HCT116 (cell line): ENCODE measurements around the gene PLXNB3. TPM values are rescaled to one million over a fixed set of nuclear protein-coding genes. Genes with fewer than 3 reads are reported as not detected.

Source experiments
- ATAC-seq: fragments of 200-7000 bp; cut with Tn5 transposase; 2 replicates; pipeline ENCODE4 v1.9.1; 2020; ENCODE audit warnings: mild to moderate bottlenecking, moderate library complexity
- BruUV-seq: library from RNA; stranded (reverse); fragments of 400-500 nt; replicated peaks from 2 replicates; lab custom pipeline; 2021; lab: Mats Ljungman, UMichigan
- CTCF ChIA-PET: fragments of 300-600 bp; sonication (Branson Sonifier 250); formaldehyde crosslinking; loops from one replicate; lab custom pipeline; 2021; ENCODE audit warnings: antibody characterized with exemption; lab: Charles Lee
- POLR2A ChIA-PET: fragments of 300-600, 350-600 bp; sonication (Branson Sonifier 250); formaldehyde crosslinking; loops from one replicate; lab custom pipeline; 2021; ENCODE audit warnings: antibody characterized with exemption; lab: Charles Lee
- RAD21 ChIA-PET, 2 experiments: fragments of 300-600 bp; sonication (Branson Sonifier 250); formaldehyde crosslinking; loops; one replicate each; lab custom pipeline; 2023; ENCODE audit warnings: low total read pairs in 2 of 2; ENCODE audit not compliant: uncharacterized antibody in 2 of 2, unreplicated experiment in 2 of 2, low non-redundant PET in 1 of 2; lab: Charles Lee
- DNase-seq: peaks from one replicate; pipeline ENCODE4 v3.0.0-alpha.2; 2010; ENCODE audit warnings: low read depth, low spot score
- H2AFZ ChIP-seq: fragments of 200-600 bp; shearing (Covaris generic), sonication (generic); 2 replicates; pipeline ENCODE4 v1.6.1; 2017; ENCODE audit warnings: low read depth, mixed run types, mixed read lengths, antibody characterized with exemption, low read length; ENCODE audit not compliant: poor library complexity, severe bottlenecking
- H3K27ac ChIP-seq: 2 replicates; pipeline ENCODE4 v1.5.1; 2012; ENCODE audit warnings: low read depth, low read length
- H3K27me3 ChIP-seq: fragments of 200-600 bp; sonication (generic); 2 replicates; pipeline ENCODE4 v1.6.1; 2016; ENCODE audit warnings: mixed run types, low read length, mixed read lengths; ENCODE audit not compliant: insufficient read depth
- H3K36me3 ChIP-seq, 2 experiments: fragments of 200-500 bp in 1 of 2; fragments of 200-600 bp in 1 of 2; sonication (Bioruptor generic) in 1 of 2; sonication (generic) in 1 of 2; 2 replicates each; pipeline versions ENCODE4 v1.5.1 to v1.6.1; 2014 to 2016; ENCODE audit warnings: low read length in 2 of 2, inconsistent platforms in 1 of 2, mixed read lengths in 1 of 2, mixed run types in 1 of 2; ENCODE audit not compliant: insufficient read depth in 2 of 2, control insufficient read depth in 1 of 2
- H3K4me1 ChIP-seq, 2 experiments: fragments of 200-600 bp in 1 of 2; sonication (generic) in 1 of 2; 2 replicates each; pipeline versions ENCODE4 v1.5.1 to v1.6.1; 2012 to 2017; ENCODE audit warnings: low read length in 2 of 2, inconsistent platforms in 1 of 2, mild to moderate bottlenecking in 1 of 2, mixed read lengths in 1 of 2, mixed run types in 1 of 2, moderate library complexity in 1 of 2; ENCODE audit not compliant: insufficient read depth in 2 of 2, control insufficient read depth in 1 of 2
- H3K4me2 ChIP-seq: fragments of 200-600 bp; sonication (generic); 2 replicates; pipeline ENCODE4 v1.6.1; 2017; ENCODE audit warnings: mixed run types, low read length, mixed read lengths
- H3K4me3 ChIP-seq, 2 experiments: fragments of 200-600 bp in 1 of 2; sonication (generic) in 1 of 2; replicated peaks in 1 of 2; 2 replicates each; pipeline ENCODE4 v1.5.1; 2011 to 2016; ENCODE audit warnings: low read length in 2 of 2, control low read depth in 1 of 2, low read depth in 1 of 2, mild to moderate bottlenecking in 1 of 2, mixed read lengths in 1 of 2, mixed run types in 1 of 2
- H3K79me2 ChIP-seq: fragments of 200-600 bp; sonication (generic); 2 replicates; pipeline ENCODE4 v1.6.1; 2017; ENCODE audit warnings: mild to moderate bottlenecking, mixed run types, low read length, moderate library complexity, mixed read lengths; ENCODE audit not compliant: insufficient read depth
- H3K9ac ChIP-seq: fragments of 200-600 bp; sonication (generic); 2 replicates; pipeline ENCODE4 v1.6.1; 2016; ENCODE audit warnings: low read length, mixed read lengths
- H3K9me2 ChIP-seq: fragments of 200-600 bp; sonication (generic), shearing (Covaris generic); 2 replicates; pipeline ENCODE4 v1.6.1; 2017; ENCODE audit warnings: mixed run types, mild to moderate bottlenecking, moderate library complexity; ENCODE audit not compliant: insufficient read depth
- H3K9me3 ChIP-seq, 2 experiments: fragments of 200-500 bp in 1 of 2; fragments of 200-600 bp in 1 of 2; sonication (Bioruptor generic) in 1 of 2; sonication (generic) in 1 of 2; 2 replicates each; pipeline ENCODE4 v1.6.1; 2014 to 2017; ENCODE audit warnings: low read length in 2 of 2, mixed read lengths in 2 of 2, inconsistent platforms in 1 of 2, low read depth in 1 of 2, mild to moderate bottlenecking in 1 of 2, mixed run types in 1 of 2, moderate library complexity in 1 of 2; ENCODE audit not compliant: control insufficient read depth in 1 of 2, insufficient read depth in 1 of 2
- H4K20me1 ChIP-seq: fragments of 200-600 bp; sonication (generic), shearing (Covaris generic); 2 replicates; pipeline ENCODE4 v1.6.1; 2017; ENCODE audit warnings: mixed run types, mild to moderate bottlenecking, moderate library complexity; ENCODE audit not compliant: insufficient read depth
- CEBPB ChIP-seq: IDR thresholded peaks from 2 replicates; pipeline ENCODE4 v1.6.1; 2012; ENCODE audit warnings: low read depth
- EGR1 ChIP-seq: IDR thresholded peaks from 2 replicates; pipeline ENCODE4 v1.6.1; 2012; ENCODE audit warnings: low read depth
- FOSL1 ChIP-seq: IDR thresholded peaks from 2 replicates; pipeline ENCODE4 v1.6.1; 2012; ENCODE audit warnings: low read depth
- JUND ChIP-seq: IDR thresholded peaks from 2 replicates; pipeline ENCODE4 v1.6.1; 2012
- RAD21 ChIP-seq: IDR thresholded peaks from 2 replicates; pipeline ENCODE4 v1.6.1; 2012; ENCODE audit warnings: low read depth, mild to moderate bottlenecking
- SIN3A ChIP-seq: IDR thresholded peaks from 2 replicates; pipeline ENCODE4 v1.6.1; 2012; ENCODE audit warnings: low read depth
- SRF ChIP-seq: IDR thresholded peaks from 2 replicates; pipeline ENCODE4 v1.6.1; 2012; ENCODE audit warnings: low read depth
- TCF7L2 ChIP-seq: IDR thresholded peaks from 2 replicates; pipeline ENCODE4 v1.7.0; 2011; ENCODE audit warnings: borderline replicate concordance, inconsistent platforms; ENCODE audit not compliant: insufficient read depth, insufficient read length; ENCODE audit errors: extremely low read depth
- YY1 ChIP-seq: IDR thresholded peaks from 2 replicates; pipeline ENCODE4 v1.6.1; 2011; ENCODE audit warnings: low read length, low read depth, moderate library complexity, mild to moderate bottlenecking; ENCODE audit not compliant: insufficient replicate concordance; ENCODE audit errors: extremely low read depth
- ZFX ChIP-seq: fragments of 450-650 bp; IDR thresholded peaks from 2 replicates; pipeline ENCODE4 v1.6.1; 2017
- ZNF274 ChIP-seq: fragments of 200-500 bp; sonication (Bioruptor generic); IDR thresholded peaks from 2 replicates; pipeline ENCODE4 v1.6.1; 2014; ENCODE audit warnings: mild to moderate bottlenecking, low read depth, low read length, inconsistent platforms
- intact Hi-C: fragments of 100-400 bp; cut with micrococcal nuclease; formaldehyde crosslinking; loops from 2 replicates; pipeline ENCODE4 v1.10.0; 2022
- total RNA-seq: library from RNA; stranded (reverse); gene quantifications from one replicate; pipeline ENCODE4 v1.2.1, GENCODE V29; 2021; ENCODE audit not compliant: unreplicated experiment
- TF ChIP-seq, protein P1 (sequence below), 3 experiments: fragments of 200-600 bp in 1 of 3; sonication (generic) in 1 of 3; IDR thresholded peaks in 2 of 3; conservative IDR thresholded peaks in 1 of 3; 2 replicates each; pipeline ENCODE4 v1.5.1; 2012 to 2017; ENCODE audit warnings: low read depth in 2 of 3, low read length in 2 of 3, antibody characterized with exemption in 1 of 3, borderline replicate concordance in 1 of 3, control low read depth in 1 of 3, mild to moderate bottlenecking in 1 of 3, mixed read lengths in 1 of 3, mixed run types in 1 of 3, moderate library complexity in 1 of 3; ENCODE audit not compliant: insufficient read depth in 1 of 3
- TF ChIP-seq, protein P2 (sequence below): IDR thresholded peaks from 2 replicates; pipeline ENCODE4 v1.6.1; 2012
- TF ChIP-seq, protein P3 (sequence below): IDR thresholded peaks from 2 replicates; pipeline ENCODE4 v1.6.1; 2011; ENCODE audit warnings: mild to moderate bottlenecking, low read length, moderate library complexity; ENCODE audit not compliant: insufficient replicate concordance; ENCODE audit errors: extremely low read depth
- TF ChIP-seq, protein P4 (sequence below): IDR thresholded peaks from 2 replicates; pipeline ENCODE4 v1.6.1; 2012; ENCODE audit warnings: low read depth

Gene PLXNB3
- total RNA-seq, 1 experiment from 2014 or later, result 4.8 TPM

DNA sequence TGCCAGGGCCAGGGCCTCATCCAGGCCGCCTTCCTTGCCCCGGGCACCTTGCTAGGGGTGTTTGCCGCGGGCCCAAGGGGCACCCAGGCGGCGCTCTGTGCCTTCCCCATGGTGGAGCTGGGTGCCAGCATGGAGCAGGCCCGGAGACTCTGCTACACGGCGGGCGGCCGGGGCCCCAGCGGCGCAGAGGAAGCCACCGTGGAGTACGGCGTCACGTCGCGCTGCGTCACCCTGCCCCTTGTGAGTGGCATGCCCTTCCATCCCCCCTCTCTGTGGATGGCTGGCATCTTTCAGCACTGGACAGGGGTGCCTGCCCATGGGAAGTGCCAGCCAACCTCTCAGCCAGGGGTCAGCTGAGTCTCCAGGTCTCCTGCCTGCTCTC, 3.6 kb downstream of the PLXNB3 start:
- Histone ChIP-seq H3K4me1 (peaks cover 0 to 10% of the 10 kb centered on the region in 2 experiments; a peak in 2 of 4 replicates), H3K27ac (no peak overlapping the region), H3K36me3 (no peaks in the 10 kb centered on the region), H3K4me3 (no peak overlapping the region), H2AFZ (no peak overlapping the region), H4K20me1 (no peaks in the 10 kb centered on the region), H3K27me3 (no peaks in the 10 kb centered on the region), H3K9ac (no peak overlapping the region), H3K79me2 (no peaks in the 10 kb centered on the region), H3K4me2 (no peak overlapping the region), H3K9me2 (no peaks in the 10 kb centered on the region), H3K9me3 (no peaks in the 10 kb centered on the region)
- POLR2A ChIA-PET, result no interaction called here
- ATAC-seq, result no peak
- no TSS peak for BruUV-seq
- intact Hi-C loops, result no loop called here
- TF ChIP-seq FOSL1 (no peak), TCF7L2 (no peak), CEBPB (no peak), ZNF274 (no peak), JUND (no peak), YY1 (no peak), RAD21 (no peak), ZFX (no peak), EGR1 (no peak), SIN3A (no peak), SRF (no peak)
- TF ChIP-seq, protein P1, sequence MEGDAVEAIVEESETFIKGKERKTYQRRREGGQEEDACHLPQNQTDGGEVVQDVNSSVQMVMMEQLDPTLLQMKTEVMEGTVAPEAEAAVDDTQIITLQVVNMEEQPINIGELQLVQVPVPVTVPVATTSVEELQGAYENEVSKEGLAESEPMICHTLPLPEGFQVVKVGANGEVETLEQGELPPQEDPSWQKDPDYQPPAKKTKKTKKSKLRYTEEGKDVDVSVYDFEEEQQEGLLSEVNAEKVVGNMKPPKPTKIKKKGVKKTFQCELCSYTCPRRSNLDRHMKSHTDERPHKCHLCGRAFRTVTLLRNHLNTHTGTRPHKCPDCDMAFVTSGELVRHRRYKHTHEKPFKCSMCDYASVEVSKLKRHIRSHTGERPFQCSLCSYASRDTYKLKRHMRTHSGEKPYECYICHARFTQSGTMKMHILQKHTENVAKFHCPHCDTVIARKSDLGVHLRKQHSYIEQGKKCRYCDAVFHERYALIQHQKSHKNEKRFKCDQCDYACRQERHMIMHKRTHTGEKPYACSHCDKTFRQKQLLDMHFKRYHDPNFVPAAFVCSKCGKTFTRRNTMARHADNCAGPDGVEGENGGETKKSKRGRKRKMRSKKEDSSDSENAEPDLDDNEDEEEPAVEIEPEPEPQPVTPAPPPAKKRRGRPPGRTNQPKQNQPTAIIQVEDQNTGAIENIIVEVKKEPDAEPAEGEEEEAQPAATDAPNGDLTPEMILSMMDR (IDR thresholded peaks at IDR 0.05 in 2 of 3, conservative IDR thresholded peaks at IDR 0.05 in 1 of 3; ENCODE audit: borderline replicate concordance in 1 of 3, insufficient read depth in 1 of 3, low read depth in 2 of 3, low read length in 2 of 3), result no peak
- TF ChIP-seq, protein P2, sequence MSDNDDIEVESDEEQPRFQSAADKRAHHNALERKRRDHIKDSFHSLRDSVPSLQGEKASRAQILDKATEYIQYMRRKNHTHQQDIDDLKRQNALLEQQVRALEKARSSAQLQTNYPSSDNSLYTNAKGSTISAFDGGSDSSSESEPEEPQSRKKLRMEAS, result no peak
- TF ChIP-seq, protein P3, sequence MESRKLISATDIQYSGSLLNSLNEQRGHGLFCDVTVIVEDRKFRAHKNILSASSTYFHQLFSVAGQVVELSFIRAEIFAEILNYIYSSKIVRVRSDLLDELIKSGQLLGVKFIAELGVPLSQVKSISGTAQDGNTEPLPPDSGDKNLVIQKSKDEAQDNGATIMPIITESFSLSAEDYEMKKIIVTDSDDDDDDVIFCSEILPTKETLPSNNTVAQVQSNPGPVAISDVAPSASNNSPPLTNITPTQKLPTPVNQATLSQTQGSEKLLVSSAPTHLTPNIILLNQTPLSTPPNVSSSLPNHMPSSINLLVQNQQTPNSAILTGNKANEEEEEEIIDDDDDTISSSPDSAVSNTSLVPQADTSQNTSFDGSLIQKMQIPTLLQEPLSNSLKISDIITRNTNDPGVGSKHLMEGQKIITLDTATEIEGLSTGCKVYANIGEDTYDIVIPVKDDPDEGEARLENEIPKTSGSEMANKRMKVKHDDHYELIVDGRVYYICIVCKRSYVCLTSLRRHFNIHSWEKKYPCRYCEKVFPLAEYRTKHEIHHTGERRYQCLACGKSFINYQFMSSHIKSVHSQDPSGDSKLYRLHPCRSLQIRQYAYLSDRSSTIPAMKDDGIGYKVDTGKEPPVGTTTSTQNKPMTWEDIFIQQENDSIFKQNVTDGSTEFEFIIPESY, result no peak
- TF ChIP-seq, protein P4, sequence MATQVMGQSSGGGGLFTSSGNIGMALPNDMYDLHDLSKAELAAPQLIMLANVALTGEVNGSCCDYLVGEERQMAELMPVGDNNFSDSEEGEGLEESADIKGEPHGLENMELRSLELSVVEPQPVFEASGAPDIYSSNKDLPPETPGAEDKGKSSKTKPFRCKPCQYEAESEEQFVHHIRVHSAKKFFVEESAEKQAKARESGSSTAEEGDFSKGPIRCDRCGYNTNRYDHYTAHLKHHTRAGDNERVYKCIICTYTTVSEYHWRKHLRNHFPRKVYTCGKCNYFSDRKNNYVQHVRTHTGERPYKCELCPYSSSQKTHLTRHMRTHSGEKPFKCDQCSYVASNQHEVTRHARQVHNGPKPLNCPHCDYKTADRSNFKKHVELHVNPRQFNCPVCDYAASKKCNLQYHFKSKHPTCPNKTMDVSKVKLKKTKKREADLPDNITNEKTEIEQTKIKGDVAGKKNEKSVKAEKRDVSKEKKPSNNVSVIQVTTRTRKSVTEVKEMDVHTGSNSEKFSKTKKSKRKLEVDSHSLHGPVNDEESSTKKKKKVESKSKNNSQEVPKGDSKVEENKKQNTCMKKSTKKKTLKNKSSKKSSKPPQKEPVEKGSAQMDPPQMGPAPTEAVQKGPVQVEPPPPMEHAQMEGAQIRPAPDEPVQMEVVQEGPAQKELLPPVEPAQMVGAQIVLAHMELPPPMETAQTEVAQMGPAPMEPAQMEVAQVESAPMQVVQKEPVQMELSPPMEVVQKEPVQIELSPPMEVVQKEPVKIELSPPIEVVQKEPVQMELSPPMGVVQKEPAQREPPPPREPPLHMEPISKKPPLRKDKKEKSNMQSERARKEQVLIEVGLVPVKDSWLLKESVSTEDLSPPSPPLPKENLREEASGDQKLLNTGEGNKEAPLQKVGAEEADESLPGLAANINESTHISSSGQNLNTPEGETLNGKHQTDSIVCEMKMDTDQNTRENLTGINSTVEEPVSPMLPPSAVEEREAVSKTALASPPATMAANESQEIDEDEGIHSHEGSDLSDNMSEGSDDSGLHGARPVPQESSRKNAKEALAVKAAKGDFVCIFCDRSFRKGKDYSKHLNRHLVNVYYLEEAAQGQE, result no peak
- no peak for DNase-seq
- RAD21 ChIA-PET, result no interaction called here
- CTCF ChIA-PET, result interaction anchor here (1.3 kb wide), 1 partner anchor 180 kb away, joined by 3 read pairs; no protein-coding TSS in a partner anchor
